GM12874 (cell line): ENCODE measurements around the gene RHOBTB3.

Experiments
- CTCF ChIP-seq: IDR thresholded peaks from 2 replicates; pipeline ENCODE4 v1.5.1; 2011; ENCODE audit warnings: low read depth, mild to moderate bottlenecking, control low read depth, low read length, moderate library complexity; ENCODE audit not compliant: insufficient read depth

The RHOBTB3 gene

GRCh38 chr5:95810305-95811125 lies 79.4 kb downstream of the RHOBTB3 start:
- TF ChIP-seq CTCF, result no peak

- no peak for TF ChIP-seq CTCF
Measured at GRCh38 chr5:95812074-95812471, 80.9 kb downstream of the RHOBTB3 start.

GRCh38 chr5:95815155-95815729 lies 84.1 kb downstream of the RHOBTB3 start:
- TF ChIP-seq CTCF, result no peak

- TF ChIP-seq CTCF, result no peak
Measured at GRCh38 chr5:95816341-95816740, 85.2 kb downstream of the RHOBTB3 start.

- TF ChIP-seq CTCF, result no peak
Measured at GRCh38 chr5:95816776-95817175, 85.6 kb downstream of the RHOBTB3 start.

GRCh38 chr5:95817430-95817829 lies 86.3 kb downstream of the RHOBTB3 start:
- no peak for TF ChIP-seq CTCF

GRCh38 chr5:95818181-95819147 lies 87.3 kb downstream of the RHOBTB3 start:
- no peak for TF ChIP-seq CTCF
